ENCODE data around the gene OTOGL. TPM values are rescaled to one million over a fixed set of nuclear protein-coding genes. Genes with fewer than 3 reads are reported as not detected.

The OTOGL gene
- total RNA-seq, 1 donor from 2014 or later: 0.09 TPM

DNA sequence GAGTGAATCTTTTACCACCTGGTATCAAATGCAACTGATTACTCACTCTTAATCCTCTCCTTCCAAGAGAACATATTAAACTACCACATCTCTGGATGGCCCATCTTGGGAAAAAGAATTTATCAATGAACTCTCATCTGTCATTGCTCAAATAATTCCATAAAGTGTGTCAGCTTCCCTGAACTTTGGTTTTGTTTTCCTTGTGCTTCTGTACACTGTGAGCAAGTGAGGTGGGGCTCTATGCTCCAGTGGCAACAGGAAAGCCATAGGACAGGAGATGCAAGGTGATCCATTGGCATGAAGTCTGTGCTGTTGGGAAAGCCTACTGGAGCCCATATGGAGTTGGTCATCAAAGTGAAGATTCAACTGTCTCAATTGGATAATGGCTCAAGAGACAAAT, 17.4 kb downstream of the OTOGL start:
- intact Hi-C loops (cut with DNase I): no loop called here
- ATAC-seq: no peak
- H3K27me3 ChIP-seq: no peaks in the 10 kb centered on the region
- H3K27ac ChIP-seq: no peak overlapping the region
- no peak for DNase-seq
- H3K36me3 ChIP-seq: no peaks in the 10 kb centered on the region
- H3K9me3 ChIP-seq: no peaks in the 10 kb centered on the region
- H3K4me1 ChIP-seq: peaks cover 10% of the 10 kb centered on the region
- H3K4me3 ChIP-seq: no peak overlapping the region
- TF ChIP-seq, protein P1, sequence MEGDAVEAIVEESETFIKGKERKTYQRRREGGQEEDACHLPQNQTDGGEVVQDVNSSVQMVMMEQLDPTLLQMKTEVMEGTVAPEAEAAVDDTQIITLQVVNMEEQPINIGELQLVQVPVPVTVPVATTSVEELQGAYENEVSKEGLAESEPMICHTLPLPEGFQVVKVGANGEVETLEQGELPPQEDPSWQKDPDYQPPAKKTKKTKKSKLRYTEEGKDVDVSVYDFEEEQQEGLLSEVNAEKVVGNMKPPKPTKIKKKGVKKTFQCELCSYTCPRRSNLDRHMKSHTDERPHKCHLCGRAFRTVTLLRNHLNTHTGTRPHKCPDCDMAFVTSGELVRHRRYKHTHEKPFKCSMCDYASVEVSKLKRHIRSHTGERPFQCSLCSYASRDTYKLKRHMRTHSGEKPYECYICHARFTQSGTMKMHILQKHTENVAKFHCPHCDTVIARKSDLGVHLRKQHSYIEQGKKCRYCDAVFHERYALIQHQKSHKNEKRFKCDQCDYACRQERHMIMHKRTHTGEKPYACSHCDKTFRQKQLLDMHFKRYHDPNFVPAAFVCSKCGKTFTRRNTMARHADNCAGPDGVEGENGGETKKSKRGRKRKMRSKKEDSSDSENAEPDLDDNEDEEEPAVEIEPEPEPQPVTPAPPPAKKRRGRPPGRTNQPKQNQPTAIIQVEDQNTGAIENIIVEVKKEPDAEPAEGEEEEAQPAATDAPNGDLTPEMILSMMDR (IDR thresholded peaks at IDR 0.05): no peak

- no peaks in the 10 kb centered on the region for H3K27me3 ChIP-seq
- TF ChIP-seq, protein P1 (IDR thresholded peaks at IDR 0.05): no peak
- no peak for DNase-seq
- intact Hi-C loops (cut with DNase I): no loop called here
- H3K36me3 ChIP-seq: no peaks in the 10 kb centered on the region
- peaks cover 10% of the 10 kb centered on the region for H3K4me1 ChIP-seq
- H3K27ac ChIP-seq: no peak overlapping the region
- H3K4me3 ChIP-seq: no peak overlapping the region
- H3K9me3 ChIP-seq: no peaks in the 10 kb centered on the region
- ATAC-seq: no peak
These were observed 19.4 kb downstream of the OTOGL start for GRCh38 chr12:80118565-80119324.

DNA sequence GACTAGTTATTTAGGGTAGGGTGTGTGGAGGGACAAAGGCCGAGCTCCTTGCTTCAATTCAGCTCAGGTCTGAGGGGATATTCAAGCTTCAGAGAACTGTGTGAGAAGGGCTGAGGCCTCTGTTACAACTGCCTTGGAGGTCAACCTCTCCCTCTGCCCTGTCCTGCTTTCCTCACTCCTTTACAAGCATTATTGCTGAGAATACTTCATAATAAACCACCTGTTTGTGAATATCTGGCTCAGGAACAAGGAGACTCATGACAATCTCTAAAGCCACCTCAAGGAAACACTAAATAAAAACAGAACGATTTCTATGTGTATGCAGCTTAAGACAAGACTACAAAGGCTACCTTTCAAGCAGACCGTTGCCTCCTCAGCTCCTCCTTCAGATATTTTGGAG, 21.7 kb downstream of the OTOGL start:
- Histone ChIP-seq H3K4me1 (peaks cover 10% of the 10 kb centered on the region), H3K4me3 (no peak overlapping the region), H3K27ac (no peak overlapping the region), H3K9me3 (no peaks in the 10 kb centered on the region), H3K27me3 (no peaks in the 10 kb centered on the region), H3K36me3 (no peaks in the 10 kb centered on the region)
- DNase-seq: no peak
- intact Hi-C loops (cut with DNase I): no loop called here
- ATAC-seq: no peak
- TF ChIP-seq, protein P1 (IDR thresholded peaks at IDR 0.05): no peak

GRCh38 chr12:80121661-80122060, 22.3 kb downstream of the OTOGL start:
- H3K4me3 ChIP-seq: no peak overlapping the region
- TF ChIP-seq, protein P1 (IDR thresholded peaks at IDR 0.05): no peak
- ATAC-seq (no peak), DNase-seq (no peak)
- no peaks in the 10 kb centered on the region for H3K9me3 ChIP-seq
- peaks cover 10% of the 10 kb centered on the region for H3K4me1 ChIP-seq
- intact Hi-C loops (cut with DNase I): no loop called here
- H3K27me3 ChIP-seq: no peaks in the 10 kb centered on the region
- no peaks in the 10 kb centered on the region for H3K36me3 ChIP-seq
- no peak overlapping the region for H3K27ac ChIP-seq

GRCh38 chr12:80129895-80130530, 30.7 kb downstream of the OTOGL start:
- no peak for ATAC-seq
- no peak for DNase-seq
- intact Hi-C loops (cut with DNase I): no loop called here

More at GRCh38 chr12:80129895-80130530, 30.7 kb downstream of the OTOGL start:
- TF ChIP-seq, protein P1 (IDR thresholded peaks at IDR 0.05): no peak
- H3K4me1 ChIP-seq: no peaks in the 10 kb centered on the region
- H3K27me3 ChIP-seq: no peaks in the 10 kb centered on the region
- H3K4me3 ChIP-seq: no peak overlapping the region
- no peaks in the 10 kb centered on the region for H3K36me3 ChIP-seq
- H3K27ac ChIP-seq: no peak overlapping the region
- H3K9me3 ChIP-seq: no peaks in the 10 kb centered on the region
